GM18498 (cell line): ENCODE measurements around the gene VEGFC.

Experiments
- ATAC-seq: cut with Tn5 transposase; IDR thresholded peaks from one replicate; pipeline ENCODE4 v1.9.1; 2021; ENCODE audit warnings: mild to moderate bottlenecking, moderate library complexity; ENCODE audit not compliant: unreplicated experiment

The VEGFC gene, protein sequence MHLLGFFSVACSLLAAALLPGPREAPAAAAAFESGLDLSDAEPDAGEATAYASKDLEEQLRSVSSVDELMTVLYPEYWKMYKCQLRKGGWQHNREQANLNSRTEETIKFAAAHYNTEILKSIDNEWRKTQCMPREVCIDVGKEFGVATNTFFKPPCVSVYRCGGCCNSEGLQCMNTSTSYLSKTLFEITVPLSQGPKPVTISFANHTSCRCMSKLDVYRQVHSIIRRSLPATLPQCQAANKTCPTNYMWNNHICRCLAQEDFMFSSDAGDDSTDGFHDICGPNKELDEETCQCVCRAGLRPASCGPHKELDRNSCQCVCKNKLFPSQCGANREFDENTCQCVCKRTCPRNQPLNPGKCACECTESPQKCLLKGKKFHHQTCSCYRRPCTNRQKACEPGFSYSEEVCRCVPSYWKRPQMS

GRCh38 chr4:176792326-176793059 lies at the start of gene VEGFC:
Gene VEGFC (minus strand): TSS chr4:176792922. CDS start chr4:176792311, 611 bp downstream.
- peak; percentile 90 for ATAC-seq

DNA sequence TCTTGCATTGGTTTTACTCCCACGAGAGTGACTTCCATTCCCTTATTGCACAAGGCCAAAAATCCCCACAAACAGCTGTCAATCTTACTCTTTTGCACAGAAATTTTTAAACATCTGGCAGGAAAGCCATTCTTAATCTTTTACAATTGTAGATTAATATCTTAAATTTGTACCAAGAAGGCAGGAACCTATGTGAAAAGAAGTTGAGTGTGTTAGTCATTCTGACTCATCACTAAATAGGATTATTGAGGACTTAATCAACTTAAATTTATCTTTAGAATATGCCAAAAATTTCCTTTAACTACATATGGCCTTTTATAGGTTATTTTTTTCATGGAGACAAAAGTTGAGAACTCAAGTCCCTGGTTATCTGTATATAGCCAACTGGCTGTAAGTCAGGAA lies 49.0 kb upstream of the VEGFC start:
- no peak for ATAC-seq

- no peak for ATAC-seq
Measured at GRCh38 chr4:176840166-176840565, 47.4 kb upstream of the VEGFC start.

GRCh38 chr4:176839656-176840055 lies 46.9 kb upstream of the VEGFC start:
- no peak for ATAC-seq

GRCh38 chr4:176838601-176839433 lies 46.1 kb upstream of the VEGFC start:
- ATAC-seq, result no peak

DNA sequence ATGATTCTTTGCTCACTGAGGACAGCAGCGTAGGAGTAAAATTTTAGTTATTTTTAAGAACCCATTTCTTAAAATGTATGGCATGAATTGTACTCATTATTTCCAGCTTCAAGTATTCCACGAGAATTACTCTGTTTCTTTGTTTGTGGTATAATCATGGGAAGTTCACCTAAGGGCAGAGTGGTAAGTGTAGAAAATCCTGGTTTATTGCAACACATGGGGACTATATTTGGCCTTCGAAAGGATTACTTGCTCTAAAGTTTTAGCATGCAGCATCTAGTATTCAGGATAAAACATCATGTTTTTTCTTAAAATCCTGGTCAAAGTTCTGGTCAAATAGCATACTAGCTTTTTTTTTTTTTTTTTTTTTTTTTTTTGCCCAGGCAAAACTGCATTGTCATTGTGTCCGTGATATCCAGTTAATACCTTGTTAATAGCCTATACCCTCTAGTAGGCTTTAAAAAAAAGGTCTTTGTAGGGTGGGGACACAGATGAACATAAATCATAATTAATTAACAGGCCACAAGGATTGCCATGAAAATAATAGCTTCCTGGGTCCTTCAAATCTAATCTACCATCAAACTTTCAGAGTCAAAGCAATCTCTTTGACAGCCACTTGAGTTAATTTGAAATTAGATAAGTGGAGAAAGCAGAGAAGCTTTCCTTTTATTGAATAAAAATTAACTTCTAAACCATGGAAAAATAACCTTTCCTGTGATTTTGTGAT lies 44.6 kb upstream of the VEGFC start:
- ATAC-seq, result no peak

- ATAC-seq, result no peak
Measured at GRCh38 chr4:176834531-176834930, 41.8 kb upstream of the VEGFC start.

- no peak for ATAC-seq
Measured at GRCh38 chr4:176833400-176834175, 40.9 kb upstream of the VEGFC start.

GRCh38 chr4:176830971-176831370 lies 38.2 kb upstream of the VEGFC start:
- no peak for ATAC-seq

- no peak for ATAC-seq
Measured at GRCh38 chr4:176825586-176825985, 32.9 kb upstream of the VEGFC start.

GRCh38 chr4:176824645-176825366 lies 32.1 kb upstream of the VEGFC start:
- no peak for ATAC-seq

DNA sequence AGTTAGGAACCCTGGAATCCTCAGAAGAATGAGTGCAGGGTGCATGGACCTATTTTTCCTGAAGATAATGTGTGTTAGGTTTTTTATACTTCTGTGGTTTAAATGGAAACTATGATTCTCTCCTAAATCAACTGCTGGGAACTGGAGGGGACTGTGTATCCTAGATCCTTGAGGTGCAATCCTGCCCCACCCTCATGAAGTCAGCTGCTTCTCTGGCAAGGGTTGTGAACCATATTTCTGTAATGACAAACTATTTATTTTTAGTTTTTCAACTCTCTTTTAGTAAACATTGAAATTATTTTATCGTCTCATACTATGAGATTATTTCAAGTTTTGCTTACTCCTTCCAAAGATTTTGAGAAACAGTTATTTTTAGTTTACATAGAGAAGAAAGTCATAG lies 25.8 kb upstream of the VEGFC start:
- ATAC-seq, result no peak

- ATAC-seq, result peak; percentile 91
Measured at GRCh38 chr4:176817204-176817603, 24.5 kb upstream of the VEGFC start.

DNA sequence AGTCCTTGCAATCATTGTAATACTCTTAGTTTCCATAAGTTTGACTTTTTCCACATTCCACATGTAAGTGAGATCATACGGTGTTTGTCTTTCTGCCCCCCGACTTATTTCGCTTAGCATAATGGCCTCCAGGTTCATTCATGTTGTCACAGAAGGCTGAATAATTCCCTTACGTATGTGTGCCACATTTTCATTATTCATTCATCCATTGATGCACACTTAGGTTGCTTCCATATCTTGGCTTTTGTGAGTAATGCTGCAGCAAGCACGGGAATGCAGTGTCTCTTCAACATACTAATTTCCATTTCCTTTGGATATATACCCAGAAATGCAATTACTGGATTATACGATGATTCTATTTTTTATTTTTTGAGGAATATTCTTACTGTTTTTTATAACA lies 22.0 kb upstream of the VEGFC start:
- ATAC-seq, result no peak

GRCh38 chr4:176810481-176811249 lies 17.9 kb upstream of the VEGFC start:
- ATAC-seq, result no peak

GRCh38 chr4:176806778-176807375 lies 14.2 kb upstream of the VEGFC start:
- ATAC-seq, result no peak

DNA sequence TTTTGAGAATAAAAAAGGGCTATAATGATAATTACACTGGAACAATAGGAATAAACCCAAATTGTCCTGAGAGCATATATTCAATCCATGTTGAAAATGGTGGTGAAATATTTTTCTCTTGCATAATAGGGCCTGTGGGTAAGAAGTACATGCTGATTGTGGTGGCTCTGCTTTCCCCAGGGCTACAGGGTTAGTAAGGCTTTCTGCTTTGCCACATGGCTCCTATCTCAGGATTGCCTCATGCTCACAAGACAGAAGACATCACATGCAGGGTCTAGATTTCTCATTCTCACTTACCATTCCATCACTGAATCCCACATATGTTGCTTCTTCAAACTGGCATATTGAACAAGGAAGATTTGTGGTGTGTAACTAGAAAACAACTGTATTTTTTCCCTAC lies 12.4 kb upstream of the VEGFC start:
- ATAC-seq, result no peak

GRCh38 chr4:176800891-176801534 lies 8.3 kb upstream of the VEGFC start:
- ATAC-seq, result no peak
